Stimulated activated CD8-positive, alpha-beta memory T cell treated with anti-CD3 and anti-CD28 coated beads, Interleukin-4, amount 100 ng/mL, for 24 hours (primary cell): ENCODE results near the gene BRCC3.

Source experiments
- DNase-seq: peaks from one replicate; pipeline ENCODE4 v3.0.0-alpha.2; 2020; ENCODE audit warnings: low read depth

The BRCC3 gene

DNA sequence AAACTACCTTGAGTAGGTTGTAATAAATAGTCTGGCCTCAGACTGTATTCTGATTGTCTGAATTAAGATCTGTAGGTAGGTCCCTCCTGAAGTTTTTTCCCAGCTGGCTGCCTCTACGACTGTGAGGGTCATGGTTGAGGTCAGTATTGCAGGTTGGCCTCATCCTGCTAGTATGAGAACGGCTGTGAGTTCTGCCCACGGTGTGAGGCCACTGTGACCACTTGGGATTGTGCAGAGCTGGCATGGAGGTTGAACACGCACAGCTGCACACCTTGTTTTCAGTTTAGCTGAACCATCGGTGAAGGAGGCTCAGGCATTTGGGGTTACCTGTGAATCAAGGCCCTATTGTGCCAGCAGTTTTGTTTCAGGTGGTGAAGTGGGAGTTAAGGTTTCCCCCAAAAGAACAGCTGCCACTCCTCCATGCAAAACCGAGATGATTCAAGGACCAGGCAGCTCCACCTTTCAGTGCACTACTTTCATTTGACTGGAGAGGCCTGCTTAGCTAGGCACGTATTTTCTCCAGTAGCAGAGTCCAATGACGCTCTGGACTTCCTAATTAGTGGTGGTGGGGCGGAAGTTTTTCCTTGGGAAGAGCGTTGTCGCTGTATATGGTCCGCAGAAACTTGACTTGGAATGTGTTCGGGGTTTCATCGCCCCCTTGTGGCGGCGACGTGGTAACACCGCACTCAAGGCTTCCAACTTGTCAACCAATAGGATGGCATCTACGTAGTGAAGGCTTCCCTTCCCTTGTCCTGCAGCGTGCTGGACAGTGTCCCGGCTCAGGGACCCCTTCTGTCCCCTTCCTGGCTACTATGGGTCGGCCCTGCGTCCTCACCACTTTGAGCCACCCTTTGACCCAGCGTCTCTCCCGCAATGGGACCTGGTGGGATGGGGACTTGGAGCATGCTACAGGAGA lies 14.2 kb upstream of the BRCC3 start:
- peak; percentile 19 for DNase-seq

DNA sequence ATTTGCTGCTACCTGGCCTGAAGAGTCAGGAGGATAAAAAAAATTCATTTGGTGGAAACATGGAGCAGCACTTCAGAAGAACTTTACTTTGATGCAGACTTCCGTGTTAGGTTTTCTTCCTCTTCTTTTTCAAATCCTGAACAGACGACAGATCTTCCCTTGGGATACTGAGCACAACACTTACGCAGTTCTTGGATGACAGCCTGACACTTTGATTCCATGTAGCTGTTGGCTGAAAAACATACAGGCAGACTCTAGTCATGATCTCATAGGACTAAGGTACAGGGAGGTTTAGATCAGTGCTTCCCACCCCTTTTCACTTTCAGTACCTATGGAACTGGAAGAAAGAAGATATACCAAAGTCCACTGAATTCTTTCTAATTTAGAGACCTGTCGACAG lies 9.5 kb upstream of the BRCC3 start:
- DNase-seq, result no peak

DNA sequence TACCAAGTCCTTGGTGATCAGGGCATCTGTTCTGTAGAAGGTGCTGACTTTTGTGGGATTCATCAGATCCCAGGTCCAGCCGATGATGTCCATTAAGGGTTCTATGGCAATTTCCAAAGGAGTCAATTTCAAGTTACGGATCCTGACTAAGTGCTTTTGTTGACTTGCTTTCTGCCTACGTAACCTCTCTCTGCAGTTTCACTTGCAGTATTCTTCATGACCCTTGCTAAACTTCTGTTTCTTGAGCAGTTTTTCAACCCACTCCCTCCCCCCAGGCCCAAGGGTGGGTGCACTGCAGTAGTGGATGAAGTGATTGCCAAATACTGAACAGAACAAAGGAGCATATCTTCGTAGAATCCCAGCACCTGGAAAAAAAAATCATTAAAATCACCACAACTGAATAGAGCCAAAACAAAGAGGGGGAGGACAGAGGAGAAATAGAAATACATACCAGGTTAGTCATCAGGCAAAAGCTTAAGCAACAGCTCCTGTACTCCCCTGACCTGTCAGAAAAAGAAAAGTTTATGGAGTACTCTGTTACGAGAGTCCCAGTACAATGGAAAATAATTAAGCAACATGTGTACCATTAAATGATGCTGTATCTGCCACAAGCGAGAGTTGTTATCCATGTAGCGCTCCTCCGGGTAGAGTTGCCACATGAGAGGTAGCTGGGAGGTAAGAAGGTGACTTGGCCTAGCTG lies 6.1 kb upstream of the BRCC3 start:
- DNase-seq, result no peak

DNA sequence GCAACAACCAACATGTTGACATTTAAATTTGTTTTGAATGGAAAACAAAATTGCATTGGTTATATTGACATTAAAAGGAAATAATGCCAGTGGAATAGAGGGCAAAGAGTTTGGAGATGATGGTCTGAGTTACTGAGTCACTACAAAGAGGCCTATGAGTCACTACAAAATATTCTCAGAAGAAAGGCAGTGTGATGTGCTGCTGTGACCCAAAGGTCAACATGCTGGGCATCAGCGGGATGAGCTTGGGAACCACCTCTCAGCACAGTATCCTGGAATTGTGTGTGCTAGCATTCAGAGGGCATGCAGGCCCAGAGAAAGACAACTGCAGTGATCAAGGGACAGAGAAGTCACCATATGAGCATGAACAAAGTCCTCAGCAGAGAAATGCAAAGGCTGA lies 3.1 kb upstream of the BRCC3 start:
- DNase-seq, result no peak

DNA sequence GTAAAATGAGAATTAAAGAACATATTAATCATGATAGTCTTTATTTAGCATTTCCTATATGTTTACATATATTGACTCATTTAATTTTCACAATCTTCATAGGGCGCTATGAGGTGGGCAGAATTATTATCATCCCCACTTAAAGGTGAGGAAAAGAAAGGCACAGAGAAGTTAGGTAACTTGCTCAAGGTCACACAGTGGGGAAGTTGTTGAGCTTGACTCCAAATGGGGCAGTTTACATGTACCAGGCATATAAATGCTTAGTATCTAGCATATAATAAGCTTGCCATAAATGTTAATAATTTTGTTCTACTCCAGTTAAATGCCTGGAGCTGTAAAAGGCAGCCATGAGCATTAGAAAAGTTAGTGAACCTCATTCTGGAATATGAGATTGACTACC lies 1.9 kb upstream of the BRCC3 start:
- DNase-seq, result no peak

DNA sequence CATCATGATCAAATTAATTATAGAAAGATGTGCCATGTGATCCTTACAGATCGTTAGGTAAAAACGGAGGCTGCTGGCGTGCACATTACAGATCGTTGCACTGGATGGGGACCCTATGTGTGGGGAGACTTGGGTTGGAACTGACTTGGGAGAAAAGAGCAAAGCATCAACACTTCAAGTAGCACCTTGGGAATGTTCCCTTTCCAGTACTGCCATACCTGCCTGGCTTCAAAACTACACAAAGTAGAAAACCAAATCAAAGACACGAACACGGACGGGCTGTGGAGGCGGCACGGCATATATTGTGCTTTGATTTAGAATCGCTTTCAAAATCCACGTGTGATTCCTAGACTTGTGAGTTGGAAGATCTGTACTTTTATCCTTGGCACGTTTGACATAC lies 1.3 kb upstream of the BRCC3 start:
- no peak for DNase-seq

DNA sequence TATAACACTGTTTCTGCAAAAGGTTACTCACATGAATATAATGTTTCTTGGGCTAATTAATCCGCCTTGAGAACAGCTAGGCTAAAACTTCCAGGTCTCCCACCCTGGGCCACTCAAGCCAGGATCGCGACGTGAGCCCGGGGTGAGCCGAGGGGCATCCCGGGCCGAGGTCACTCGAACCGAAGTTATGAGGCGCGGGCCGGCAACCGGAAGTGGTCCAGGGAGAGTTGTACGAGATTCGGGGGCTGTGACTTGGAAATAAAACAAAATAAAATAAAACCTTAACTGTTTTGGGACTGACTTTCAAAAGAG lies 689 bp upstream of the BRCC3 start:
- no peak for DNase-seq

DNA sequence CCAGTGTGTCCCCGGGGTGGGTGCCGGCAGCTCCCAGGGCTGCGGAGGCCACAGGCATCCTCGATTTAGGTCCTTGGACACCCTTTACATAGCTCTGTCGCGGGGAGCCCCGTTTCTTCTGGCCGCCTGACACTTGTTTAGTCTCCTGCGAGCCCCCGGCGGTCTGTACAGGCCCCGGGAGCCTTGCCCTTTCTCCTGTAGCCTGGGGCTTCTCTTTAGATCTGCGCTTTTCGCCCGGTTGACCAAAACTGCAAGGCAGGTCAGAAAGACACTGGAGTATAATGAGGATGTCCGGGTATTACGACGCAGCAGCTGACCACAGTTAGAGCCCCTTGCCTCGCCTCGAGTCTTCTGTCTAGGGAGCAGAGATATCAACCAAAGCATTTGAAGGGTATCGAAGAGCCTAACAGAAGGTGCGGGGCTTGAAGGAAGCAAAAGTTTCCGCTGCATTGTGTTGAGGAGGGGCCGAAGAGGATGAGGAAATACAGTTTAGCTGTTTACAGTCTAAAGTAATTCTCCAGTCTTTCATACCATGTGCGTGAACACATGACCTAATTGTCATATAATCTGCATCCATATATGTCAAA lies 479 bp downstream of the BRCC3 start:
- DNase-seq, result peak; percentile 6

DNA sequence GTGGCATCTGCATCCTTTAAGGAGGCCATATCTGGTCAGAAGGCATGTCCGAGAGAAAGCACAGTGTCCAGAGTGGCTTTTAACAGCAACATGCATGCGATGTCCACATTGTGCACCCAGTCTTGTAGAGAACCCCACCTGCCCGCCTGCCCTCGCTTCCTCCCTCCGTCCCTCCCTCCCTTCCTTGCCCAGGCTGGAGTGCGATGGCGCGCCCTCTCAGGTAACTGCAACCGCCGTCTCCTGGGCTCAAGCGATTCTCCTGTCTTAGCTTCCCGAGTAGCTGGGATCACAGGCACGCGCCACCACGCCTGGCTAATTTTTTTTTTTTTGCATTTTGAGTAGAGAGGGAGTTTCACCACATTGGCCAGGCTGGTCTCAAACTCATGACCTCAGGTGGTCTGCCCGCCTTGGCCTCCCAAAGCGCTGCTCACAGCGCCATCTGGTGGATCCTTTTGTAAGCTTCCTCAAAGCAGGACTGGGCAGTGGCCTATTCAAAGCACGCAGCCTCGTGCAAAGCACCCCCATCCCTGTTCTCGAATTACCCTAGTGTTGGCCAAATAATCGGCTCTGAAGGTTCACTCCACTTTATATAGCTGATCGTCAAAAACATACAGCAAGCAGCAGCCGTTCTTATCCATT lies 15.0 kb downstream of the BRCC3 start:
- DNase-seq, result peak; percentile 20

DNA sequence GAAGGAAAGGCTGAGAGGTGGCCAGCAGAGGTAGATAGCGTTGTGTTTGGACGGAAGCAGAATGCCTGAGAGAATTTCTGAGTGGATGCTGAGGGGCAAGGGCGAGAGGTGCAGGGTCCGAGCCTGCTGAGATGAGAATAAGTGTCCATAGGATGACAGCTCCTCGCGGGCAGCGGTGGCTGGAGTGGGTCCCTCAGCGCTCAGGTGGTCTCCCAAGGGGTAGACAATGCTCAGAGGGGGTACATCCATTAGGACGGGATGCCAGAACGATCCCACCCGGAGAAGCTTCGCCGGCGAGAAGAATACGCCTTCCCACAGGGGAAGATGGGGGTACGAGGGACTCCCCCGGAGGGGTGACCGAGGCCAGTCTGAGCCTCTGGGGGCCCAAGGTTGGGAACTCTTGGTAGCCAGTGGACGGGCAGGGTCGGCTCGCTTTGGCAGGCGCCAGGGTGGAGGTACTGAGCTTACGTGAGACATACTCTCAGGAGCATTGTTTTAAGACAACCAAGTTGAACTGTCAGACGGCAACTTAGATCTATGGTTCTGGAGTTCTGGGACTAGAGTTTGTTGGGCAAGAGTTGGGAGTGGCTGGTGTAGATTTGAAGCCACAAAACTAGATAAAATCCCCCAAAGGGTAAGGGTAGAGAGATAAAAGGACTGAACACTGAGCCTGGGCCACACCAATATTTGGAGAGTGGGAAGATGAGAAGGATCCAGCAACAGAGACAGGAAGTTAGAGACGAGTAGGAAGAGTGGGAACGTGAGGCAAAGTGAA lies 15.8 kb downstream of the BRCC3 start:
- no peak for DNase-seq

DNA sequence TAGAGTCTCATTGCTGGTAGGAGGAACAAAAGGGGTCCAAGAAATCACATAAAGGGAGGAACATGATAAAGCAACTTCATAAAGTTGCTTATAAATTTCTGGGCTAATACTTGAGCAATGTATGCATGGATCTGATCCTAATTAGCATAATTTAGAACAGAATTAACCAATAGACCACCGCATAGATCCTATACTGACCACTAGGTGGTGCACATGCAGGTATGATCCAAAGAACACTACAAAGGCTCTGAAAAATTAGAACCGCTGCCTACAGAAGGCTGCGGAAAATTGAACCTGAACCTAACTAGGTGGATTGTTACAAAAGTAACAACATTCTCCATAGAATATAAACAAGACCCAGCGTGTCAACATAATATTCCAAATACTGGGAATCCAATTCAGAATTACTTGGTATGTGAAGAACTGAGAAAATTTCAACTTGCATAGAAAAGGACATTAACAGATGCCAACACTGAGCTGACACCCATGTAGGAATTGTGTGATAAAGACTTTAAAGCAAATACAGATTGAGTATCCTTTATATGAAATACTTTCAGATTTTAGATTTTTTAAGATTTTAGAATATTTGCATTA lies 23.3 kb downstream of the BRCC3 start:
- DNase-seq, result no peak

DNA sequence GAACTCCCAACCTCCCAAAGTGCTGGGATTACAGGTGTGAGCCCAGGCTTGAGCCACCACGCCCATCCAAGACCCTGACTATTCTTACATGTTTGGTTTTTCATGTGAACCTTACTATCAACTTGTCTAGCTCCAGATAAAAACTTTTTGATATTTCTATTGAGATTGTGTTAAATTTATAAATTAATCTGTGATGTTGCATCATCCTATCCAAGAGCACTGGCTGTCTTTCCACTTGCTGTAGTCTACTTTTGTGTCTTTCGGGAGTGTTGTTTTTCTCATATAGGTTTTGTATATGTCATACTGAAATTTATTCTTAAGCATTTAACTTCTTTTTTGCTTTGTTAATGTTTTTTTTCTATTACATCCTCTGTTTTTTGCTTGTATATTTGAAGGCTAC lies 34.6 kb downstream of the BRCC3 start:
- DNase-seq, result no peak

DNA sequence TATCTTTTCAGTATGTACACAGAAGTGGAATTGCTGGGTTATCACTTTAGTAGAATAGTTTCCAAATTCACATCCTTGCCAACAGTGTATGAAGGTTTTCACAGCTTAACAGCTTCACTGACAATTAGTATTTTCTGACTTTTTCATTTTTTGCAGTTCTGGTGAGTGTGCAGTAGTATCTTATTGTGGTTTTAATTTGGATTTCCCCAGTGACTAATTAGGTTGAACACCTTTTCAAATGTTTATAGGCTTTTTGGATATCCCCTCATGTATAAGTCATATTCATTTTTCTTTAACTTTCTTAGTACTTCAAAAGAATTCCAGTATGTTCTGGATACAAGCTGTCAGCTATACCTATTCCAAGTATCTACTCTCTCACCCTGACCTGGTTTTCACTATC lies 37.1 kb downstream of the BRCC3 start:
- no peak for DNase-seq

DNA sequence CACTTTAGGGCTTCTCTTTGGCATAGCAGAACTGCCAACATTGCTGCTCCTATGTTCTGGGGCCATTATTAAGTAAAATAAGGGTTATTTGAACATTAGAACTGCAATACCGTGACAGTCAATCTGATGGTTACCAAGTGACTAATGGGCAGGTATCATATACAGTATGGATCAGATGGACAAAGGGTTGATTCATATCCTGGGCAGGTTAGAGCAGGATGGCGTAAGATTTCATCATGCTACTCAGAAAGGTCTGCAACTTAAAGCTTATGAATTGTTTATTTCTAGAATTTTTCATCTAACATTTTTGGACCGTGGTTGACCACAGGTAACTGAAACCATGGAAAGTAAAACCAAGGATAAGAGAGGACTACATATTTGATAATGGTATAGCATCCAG lies 40.9 kb downstream of the BRCC3 start:
- DNase-seq, result no peak

DNA sequence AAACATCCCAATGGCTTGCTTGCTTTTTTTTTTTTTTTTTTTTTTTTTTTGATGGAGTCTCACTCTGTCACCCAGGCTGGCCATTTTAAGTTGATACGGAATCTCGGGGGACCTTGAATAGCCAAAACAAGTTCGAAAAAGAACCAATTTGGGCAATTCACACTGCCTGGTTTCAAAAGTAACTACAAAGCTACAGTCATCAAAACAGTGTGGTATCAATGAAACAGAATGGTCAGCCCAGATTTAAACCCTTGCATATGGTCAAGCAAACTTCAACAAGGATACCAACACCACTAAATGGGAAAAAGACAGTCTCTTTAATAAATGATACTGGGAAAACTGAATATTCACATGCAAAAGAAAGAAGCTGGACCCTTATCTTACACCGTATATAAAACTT lies 41.8 kb downstream of the BRCC3 start:
- DNase-seq, result no peak

DNA sequence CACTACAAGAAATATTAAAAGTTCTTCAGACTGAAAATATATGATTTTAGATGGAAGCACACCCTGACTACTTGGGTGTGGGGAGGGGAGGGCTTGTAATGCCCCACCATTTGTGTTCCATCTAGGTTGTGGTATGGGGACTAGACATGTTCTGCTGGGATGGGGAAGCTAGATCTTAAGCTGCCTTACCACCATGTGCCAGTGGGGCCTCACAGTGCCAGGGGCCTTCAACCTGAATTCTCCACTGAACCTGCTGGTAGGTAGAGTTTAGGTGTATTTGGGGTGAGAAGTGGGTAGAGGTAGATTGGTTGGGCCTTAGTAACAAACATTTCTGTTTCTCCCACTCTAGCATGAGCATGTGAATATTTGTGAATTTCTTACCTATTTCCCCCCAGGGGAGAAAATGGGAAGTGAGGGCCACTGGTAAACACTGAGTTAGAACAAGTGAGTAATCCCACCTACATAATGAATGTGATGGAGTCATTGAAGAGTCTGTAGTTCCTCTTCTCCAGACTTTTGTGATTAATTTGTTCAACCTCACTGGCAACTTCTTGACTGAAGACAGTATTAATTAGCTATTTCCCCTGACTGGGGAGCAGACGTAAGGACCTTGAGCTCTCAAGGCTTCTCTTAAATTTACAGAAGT lies 44.0 kb downstream of the BRCC3 start:
- no peak for DNase-seq

DNA sequence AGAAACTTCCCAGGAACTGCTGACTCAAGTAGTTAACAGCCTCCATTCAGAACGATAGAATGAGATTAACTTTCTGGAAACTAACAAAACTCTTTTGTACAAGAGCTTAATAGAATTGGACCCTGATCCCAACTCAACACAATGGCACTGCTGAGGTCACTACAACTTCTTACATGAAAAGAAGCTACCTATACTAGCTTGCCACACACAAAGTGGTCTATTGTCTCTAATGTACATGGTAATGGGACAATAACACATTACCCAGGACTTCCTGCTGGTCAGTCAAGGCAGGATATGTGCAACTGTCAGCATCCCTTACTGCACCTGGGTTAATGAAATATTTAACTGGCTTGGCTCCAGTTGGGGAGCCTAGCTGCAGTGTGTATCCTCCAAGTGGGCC lies 56.2 kb downstream of the BRCC3 start:
- DNase-seq, result no peak

DNA sequence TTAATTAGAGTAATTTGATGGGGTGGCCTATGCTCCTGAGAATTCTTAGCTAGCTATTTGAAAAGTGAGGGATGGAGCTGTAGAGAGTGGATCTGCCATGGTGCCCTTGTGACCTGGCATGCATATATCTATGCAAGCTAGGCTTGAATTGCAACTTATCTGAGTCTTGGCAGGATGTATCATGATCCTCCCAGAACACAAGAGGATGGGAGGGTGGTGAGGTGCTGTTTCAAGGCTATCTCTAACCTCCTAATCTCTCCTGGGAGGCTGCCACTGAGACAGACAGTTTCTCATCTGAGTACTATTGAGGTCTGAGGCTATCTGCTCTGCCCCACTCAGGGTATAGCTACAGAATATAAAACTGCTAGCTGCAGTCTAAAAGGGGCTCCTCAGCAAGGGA lies 56.6 kb downstream of the BRCC3 start:
- no peak for DNase-seq

DNA sequence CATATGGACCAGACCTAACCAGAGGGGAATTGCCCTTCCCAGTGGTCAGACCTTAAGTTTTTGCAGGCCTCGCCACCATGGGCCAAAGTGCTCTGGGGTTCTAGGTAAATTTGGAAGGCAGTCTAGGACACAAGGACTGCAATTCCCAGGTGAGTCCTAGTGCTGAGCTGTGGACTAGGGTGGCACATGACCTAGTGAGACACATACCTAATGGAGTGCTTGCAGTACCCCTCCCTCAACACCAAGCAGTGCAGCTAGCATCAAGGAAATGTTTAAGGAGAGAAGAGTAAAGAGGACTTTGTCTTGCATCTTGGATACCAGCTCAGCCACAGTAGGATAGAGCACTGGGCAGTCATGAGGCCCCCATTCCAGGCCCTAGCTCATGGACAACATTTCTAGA lies 60.8 kb downstream of the BRCC3 start:
- DNase-seq, result no peak

DNA sequence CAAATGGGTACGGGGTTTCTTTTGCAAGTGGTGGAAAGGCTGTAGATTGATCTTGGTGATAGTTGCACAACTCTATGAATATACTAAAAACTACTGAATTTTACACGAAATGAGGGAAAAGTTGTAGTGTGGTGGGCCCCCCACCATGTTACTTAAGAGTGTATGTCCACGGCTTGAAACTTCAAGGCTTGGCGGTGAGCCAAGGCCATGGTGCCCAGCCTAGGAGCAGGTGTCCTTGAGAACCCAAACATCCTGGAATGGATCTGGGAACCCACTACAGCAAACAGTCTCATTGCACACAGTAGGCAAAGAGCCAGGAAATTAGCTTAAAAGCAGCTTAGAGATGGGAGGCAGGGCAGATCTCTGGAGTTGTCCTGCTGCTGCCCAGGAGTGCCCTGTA lies 62.9 kb downstream of the BRCC3 start:
- no peak for DNase-seq

DNA sequence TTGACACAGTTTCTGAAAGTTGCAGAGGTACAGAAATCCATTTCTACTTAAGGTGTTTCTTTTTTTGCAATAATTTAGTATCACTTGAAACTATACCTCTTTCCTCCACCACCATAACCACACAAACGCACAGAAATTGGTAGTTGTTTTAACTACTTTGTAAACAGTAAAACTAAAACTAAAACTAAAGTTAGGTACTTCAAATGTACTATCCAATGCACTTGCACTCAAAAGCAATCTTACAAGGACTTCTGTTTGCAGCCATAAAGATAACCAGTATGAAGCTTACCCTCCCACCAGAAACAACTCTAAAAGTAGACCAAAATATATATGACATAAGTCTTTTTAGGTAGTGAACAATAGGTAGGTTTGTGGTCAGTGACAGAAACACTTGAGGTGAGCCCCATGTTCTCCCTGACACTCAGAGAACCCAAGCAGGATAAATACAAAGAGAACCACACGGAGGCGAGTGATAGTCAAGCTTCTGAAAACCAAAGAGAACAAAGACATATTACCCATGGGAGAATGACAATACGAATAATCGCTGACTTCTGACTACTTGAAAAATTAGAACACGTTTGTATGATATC lies 72.7 kb downstream of the BRCC3 start:
- DNase-seq, result no peak
